Memory B cell (primary cell): ENCODE data around the gene AKAP11.

Source experiments
- ATAC-seq: fragments of 150-1000 bp; cut with Tn5 transposase; 2 replicates; pipeline ENCODE4 v1.10.0; 2021; ENCODE audit warnings: low read depth, mild to moderate bottlenecking, moderate library complexity
- DNase-seq, 2 donors: peaks; one replicate each; pipeline ENCODE4 v3.0.0; 2022; ENCODE audit warnings: low spot score in 2 of 2
- H3K27ac Mint-ChIP-seq: one replicate; pipeline ENCODE4 v1.8.0; 2022; ENCODE audit warnings: mild to moderate bottlenecking, moderate library complexity, mixed read lengths
- H3K27me3 Mint-ChIP-seq: one replicate; pipeline ENCODE4 v1.8.0; 2022; ENCODE audit warnings: mixed read lengths
- H3K36me3 Mint-ChIP-seq: one replicate; pipeline ENCODE4 v1.8.0; 2022; ENCODE audit warnings: mild to moderate bottlenecking, mixed read lengths
- H3K4me1 Mint-ChIP-seq: one replicate; pipeline ENCODE4 v1.8.0; 2022; ENCODE audit warnings: mixed read lengths
- H3K4me3 Mint-ChIP-seq: one replicate; pipeline ENCODE4 v1.8.0; 2022; ENCODE audit warnings: mild to moderate bottlenecking, moderate library complexity, mixed read lengths
- H3K9me3 Mint-ChIP-seq: one replicate; pipeline ENCODE4 v1.8.0; 2022; ENCODE audit warnings: mixed read lengths

AKAP11 gene

GRCh38 chr13:42364613-42365000, 92.7 kb downstream of the AKAP11 start:
- no peak overlapping the region for H3K4me3 Mint-ChIP-seq
- no peaks in the 10 kb centered on the region for H3K36me3 Mint-ChIP-seq
- H3K9me3 Mint-ChIP-seq = no peaks in the 10 kb centered on the region
- DNase-seq = no peak
- H3K4me1 Mint-ChIP-seq = peaks cover 11% of the 10 kb centered on the region
- no peak for ATAC-seq
- no peaks in the 10 kb centered on the region for H3K27me3 Mint-ChIP-seq
- H3K27ac Mint-ChIP-seq = no peak overlapping the region

- H3K9me3 Mint-ChIP-seq = no peaks in the 10 kb centered on the region
- no peaks in the 10 kb centered on the region for H3K36me3 Mint-ChIP-seq
- ATAC-seq (no peak), DNase-seq (no peak)
- H3K4me1 Mint-ChIP-seq = peaks cover 9% of the 10 kb centered on the region
- no peak overlapping the region for H3K27ac Mint-ChIP-seq
- H3K4me3 Mint-ChIP-seq = no peak overlapping the region
- no peaks in the 10 kb centered on the region for H3K27me3 Mint-ChIP-seq
Observed at GRCh38 chr13:42367831-42368230, 95.9 kb downstream of the AKAP11 start.

GRCh38 chr13:42369071-42369797, 97.3 kb downstream of the AKAP11 start:
- Mint-ChIP-seq H3K27me3 (no peaks in the 10 kb centered on the region), H3K4me1 (peaks cover 9% of the 10 kb centered on the region), H3K4me3 (no peak overlapping the region), H3K9me3 (no peaks in the 10 kb centered on the region), H3K36me3 (no peaks in the 10 kb centered on the region), H3K27ac (peak overlapping the region; percentile 70)
- DNase-seq (no peak), ATAC-seq (peak; percentile 19)

- no peak overlapping the region for H3K4me3 Mint-ChIP-seq
- no peaks in the 10 kb centered on the region for H3K27me3 Mint-ChIP-seq
- peaks cover 7% of the 10 kb centered on the region for H3K4me1 Mint-ChIP-seq
- H3K36me3 Mint-ChIP-seq = no peaks in the 10 kb centered on the region
- H3K27ac Mint-ChIP-seq = no peak overlapping the region
- no peaks in the 10 kb centered on the region for H3K9me3 Mint-ChIP-seq
- no peak for DNase-seq
- no peak for ATAC-seq
Observed at GRCh38 chr13:42370229-42370628, 98.3 kb downstream of the AKAP11 start.
